Putamen (tissue), 1 donor: ENCODE results near the gene OTUD5.
"Not testable (repeated sequence)": the region's sequence is repeated elsewhere in the genome, so short reads cannot be mapped to it uniquely, and the experiment has no call there.

Experiments
- DNase-seq: peaks from one replicate; pipeline ENCODE4 v3.0.0-alpha.2; 2016; ENCODE audit warnings: low spot score

Gene OTUD5

DNA sequence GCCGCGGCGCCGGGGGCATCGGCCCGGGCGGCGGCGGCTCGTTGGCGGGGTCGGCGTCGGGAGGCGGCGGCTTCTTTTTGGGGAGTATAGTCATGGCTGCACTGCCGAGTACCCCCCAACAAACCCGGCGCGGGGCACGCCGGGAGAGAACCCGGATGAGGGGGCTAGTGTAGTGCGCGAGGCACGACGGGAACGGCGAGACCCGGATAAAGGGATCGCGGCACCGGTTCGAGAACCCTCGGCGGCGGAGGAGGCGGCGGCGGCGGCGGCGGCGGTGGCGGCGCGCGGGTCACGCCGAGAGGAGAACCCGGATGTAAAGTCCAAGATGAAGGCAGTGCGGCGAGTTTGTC lies at the start of gene OTUD5:
Gene OTUD5, minus strand, starts transcription at position 131 of the 350 bp plus-strand sequence. Its CDS starts 37 bp downstream, at position 94.
- DNase-seq: peak; percentile 66

DNA sequence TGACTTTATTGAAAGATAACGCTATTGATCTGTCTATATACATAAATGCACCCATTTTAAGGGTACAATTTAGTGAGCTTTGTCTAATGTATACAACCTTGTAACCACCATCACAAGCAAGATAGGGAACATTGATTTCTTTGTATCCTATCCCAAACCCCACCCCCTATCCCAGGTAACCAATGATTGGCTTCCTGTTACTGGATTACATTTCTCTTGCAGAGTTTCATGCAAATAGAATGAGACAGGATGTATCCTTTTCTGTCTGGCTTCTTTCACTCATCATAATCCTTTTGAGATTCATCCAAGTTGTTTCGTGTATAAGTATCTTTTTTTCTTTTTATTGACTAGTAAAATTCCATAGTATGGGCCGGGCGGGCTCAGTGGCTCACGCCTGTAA lies 46.3 kb upstream of the OTUD5 start:
- no peak for DNase-seq

- DNase-seq: peak; percentile 84
These were observed 44.9 kb upstream of the OTUD5 start, which contains the start of gene GRIPAP1 for GRCh38 chrX:49002091-49002935. Gene GRIPAP1 (minus strand): TSS chrX:49002264. CDS start chrX:49002229, 35 bp downstream.

DNA sequence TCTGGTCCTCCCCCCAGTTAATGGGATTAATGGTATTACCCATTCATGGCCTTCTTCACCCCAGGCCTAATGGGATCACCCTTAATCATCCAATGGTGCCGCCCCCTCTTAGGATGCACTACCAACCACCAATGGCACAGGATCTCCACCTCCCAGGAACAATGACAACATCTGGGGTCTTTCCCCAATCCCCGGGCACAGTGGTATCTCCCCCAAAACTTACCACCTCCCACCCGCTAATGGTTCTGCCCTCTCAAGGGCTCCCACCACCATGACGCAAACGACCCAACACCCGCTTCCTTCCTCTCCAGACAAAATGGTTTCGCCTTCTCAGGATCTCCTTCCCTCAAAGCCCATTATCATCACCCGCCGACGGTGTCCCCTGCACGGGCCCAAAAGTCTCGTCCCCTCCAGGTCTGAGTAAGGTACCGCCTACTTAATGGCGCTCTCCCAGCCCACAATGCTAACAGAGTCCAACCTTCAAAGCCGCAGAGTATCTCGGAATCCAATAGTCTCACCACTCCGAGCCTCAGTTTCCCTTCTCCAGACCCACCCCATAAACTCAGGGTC lies 44.2 kb upstream of the OTUD5 start:
- peak; percentile 7 for DNase-seq

GRCh38 chrX:49000636-49001035 lies 43.2 kb upstream of the OTUD5 start:
- DNase-seq: no peak

DNA sequence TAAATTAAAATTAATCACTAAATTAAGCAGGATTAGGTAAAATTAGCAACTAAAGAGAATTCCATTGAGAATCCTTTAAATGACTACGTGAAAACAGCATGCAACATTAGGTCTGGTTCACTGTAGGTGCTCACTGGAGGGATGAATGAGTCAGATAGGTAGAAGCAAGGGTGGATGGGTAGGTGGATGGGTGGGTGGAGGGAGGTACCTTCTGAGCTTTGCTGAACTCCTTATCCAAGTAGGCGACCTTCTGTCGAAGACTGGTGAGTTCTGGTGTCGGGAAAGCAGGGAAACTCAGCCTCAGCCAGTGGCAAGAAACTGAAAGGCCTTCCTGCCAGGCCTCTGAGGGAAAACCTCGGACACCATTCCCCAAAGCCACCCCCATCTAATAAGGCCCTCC lies 41.6 kb upstream of the OTUD5 start:
- peak; percentile 65 for DNase-seq

- no peak for DNase-seq
These were observed 41.0 kb upstream of the OTUD5 start for GRCh38 chrX:48998391-48998790.

- no peak for DNase-seq
These were observed 40.5 kb upstream of the OTUD5 start for GRCh38 chrX:48997865-48998264.

GRCh38 chrX:48997455-48997854 lies 40.0 kb upstream of the OTUD5 start:
- no peak for DNase-seq

- DNase-seq: no peak
These were observed 39.6 kb upstream of the OTUD5 start for GRCh38 chrX:48996969-48997368.

GRCh38 chrX:48992341-48992740 lies 34.9 kb upstream of the OTUD5 start:
- no peak for DNase-seq

GRCh38 chrX:48989483-48989882 lies 32.1 kb upstream of the OTUD5 start:
- DNase-seq: no peak

DNA sequence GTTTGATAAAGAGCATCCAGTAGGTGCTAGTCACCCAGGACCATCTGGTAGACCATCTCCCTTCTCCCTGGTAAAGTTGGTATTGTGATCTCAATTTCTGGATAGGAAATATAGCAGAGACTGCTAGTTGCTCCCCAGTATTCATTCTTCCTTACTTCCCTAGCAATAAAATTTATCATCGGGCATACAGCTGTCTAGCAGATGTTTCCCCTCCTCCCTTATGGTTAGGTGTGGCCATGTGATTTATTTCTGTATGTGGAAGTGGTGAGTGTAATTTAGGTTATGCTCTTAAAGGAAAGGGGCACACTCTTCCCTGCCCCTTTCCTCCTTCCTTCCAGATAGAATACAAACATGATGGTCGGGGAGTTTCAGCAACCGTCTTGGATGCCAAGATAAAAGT lies 26.5 kb upstream of the OTUD5 start:
- no peak for DNase-seq

- peak; percentile 47 for DNase-seq
These were observed 25.7 kb upstream of the OTUD5 start for GRCh38 chrX:48983081-48983480.

DNA sequence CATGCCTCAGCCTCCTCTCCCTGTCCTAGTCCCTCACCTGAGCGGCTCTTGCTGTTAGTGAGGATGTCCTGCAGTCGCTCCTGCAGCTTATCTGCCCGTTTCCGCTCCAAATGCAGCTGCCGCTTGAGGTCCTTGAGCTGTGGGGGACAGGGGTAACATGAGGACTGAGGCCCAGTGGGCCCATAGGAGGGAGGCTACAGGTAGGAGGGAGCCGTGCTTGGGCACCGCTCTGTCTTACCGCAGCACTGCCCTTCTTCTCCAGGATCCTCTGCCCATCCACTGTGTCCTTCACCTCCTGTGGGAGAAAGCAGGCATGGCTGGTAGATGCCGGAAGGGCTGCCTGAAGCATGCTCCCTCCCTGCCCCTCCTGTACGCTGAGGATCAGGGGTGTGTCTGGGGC lies 23.8 kb upstream of the OTUD5 start:
- DNase-seq: no peak

DNA sequence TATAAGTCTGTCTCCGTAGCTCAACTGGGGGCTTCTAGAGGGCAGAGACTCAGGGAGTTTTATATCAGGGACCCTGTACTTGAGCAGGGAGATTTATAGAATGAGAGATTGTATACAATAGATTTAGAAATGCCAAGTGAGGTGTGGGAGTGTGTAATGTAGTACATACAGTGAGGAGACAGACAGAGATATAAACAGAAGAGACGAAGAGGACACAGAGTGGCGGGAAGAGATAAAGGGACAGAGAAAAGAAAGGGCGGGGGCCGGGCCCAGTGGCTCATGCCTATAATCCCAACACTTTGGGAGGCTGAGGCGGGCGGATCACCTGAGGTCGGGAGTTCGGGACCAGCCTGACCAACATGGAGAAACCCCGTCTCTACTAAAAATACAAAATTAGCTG lies 22.9 kb upstream of the OTUD5 start:
- not testable (repeated sequence) for DNase-seq

DNA sequence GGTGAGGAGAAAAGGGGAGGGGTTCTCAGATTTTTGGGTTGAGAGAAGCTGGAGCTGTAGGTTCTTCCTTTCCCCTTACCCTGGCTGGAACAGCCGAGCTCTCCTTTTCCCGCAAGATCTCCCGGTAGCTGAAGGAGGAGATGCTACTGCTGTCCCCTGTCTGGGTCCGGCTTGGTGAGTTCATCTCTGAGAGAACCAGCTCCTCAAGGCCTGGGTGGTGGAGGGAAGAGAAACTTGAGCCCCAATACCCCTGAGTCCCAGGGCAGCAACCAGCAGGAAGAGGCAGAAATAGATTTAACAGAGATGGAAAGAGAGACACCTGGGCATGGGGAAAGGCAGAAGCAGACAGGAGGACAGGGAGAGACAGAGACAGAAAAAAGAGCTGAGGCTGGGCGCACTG lies 20.8 kb upstream of the OTUD5 start:
- no peak for DNase-seq

DNA sequence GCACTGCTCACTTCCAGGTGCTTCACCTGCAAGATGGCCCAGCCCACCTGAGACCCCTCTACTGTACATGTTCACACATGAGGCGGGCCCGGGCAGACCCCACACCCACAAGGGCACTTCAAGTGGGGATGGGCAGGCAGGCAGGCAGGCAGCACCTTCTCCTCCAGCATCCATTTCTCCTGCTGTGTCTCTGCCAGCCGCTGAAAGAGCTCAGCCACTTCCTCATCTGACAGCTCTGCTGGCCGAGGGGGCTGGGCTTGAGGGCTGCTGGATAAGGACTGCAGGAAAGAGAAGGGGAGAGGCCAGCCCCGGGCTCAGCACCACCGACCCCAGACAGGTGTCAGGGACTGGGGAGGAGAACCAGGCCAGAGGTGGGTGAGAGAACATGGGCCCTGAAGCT lies 18.7 kb upstream of the OTUD5 start:
- no peak for DNase-seq

- no peak for DNase-seq
These were observed 18.1 kb upstream of the OTUD5 start for GRCh38 chrX:48975541-48975940.

GRCh38 chrX:48975041-48975440 lies 17.6 kb upstream of the OTUD5 start:
- DNase-seq: no peak

DNA sequence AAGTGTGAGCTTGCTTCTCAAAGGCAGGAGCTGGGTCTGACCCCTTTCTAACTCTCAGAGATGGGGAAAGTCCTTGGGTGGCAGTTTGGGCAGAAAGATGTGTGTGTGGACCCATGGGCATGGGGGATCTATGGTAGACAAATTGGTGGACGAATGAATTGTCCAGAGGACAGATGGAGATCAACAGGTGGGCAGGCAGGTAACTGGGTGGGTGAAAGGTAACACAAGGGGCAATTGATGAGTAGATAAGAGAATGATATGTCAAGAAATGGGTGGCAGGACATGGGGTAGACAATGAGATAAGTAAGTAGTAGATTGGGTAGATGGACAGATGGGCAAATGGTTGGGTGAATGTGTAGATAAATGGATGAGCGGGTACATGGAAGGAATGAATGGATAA lies 17.2 kb upstream of the OTUD5 start:
- no peak for DNase-seq

DNA sequence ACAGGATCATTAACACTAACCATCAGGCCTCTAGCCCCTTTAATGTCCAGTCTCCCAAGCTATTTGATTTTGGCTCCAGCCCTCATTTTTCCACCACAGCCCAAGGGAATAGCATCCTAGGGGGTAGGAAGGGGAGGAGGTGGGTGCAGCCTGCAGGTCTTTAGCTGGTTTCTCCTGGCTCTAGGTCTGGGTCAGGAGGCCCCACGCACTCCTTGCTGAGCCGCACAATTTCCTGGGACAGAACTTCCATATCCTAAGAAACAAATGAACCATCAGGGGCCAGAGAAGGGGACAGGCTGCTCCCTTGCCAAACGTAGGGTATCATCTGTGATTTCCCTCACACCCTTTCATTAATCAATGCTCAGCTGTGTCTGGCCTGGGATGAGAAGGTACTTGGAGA lies 16.6 kb upstream of the OTUD5 start:
- no peak for DNase-seq

DNA sequence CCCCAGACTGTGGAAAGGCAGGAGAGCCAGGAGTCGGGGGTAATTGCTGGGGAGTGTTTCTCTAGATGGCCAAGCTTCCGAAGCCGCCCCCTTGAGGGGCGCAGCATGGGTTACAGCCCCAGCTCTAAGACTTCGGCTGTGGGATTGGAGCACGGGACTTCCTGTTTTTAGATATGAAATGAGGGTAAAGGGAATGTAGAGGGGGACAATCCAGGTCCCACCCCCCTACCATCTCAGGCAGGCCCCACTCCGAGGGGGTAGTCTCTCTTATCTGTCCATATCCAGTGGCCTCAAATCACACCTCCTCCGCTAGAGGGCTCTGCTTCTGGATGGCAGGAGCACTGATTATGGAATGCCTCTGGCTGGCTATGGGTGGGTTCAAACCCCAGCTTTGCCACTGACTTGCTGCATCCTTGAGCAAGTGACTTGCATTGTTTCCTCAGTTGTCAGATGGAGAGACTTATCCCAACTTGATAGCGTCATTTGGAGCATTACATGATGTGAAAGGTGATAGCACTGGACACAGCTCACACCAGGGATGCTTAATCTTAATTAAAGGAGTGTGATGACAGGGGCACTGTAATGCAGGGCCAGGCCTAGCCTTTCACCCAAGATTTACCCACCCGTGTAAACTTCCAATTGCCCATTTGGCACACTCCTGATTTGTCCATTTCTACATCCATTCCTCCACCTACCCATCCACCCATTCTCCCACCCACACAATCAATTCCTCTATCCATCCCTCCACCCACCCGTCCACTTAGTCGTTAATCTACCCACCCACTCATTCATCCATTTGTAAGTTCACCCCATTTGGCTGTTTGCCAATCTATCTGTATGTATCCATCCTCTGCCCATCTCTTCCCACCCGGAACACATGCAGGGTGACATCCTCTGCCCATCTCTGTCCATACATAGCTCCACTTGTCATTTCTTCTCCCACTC lies 15.1 kb upstream of the OTUD5 start:
- no peak for DNase-seq
